NCI-H1105 treated with DMSO at 0.1 percent for 48 hours (cell line): ENCODE measurements around the gene PEG3.

Source experiments
- DNase-seq: peaks from one replicate; lab custom pipeline; 2025; lab: John Stamatoyannopoulos, UW

The PEG3 gene

DNA sequence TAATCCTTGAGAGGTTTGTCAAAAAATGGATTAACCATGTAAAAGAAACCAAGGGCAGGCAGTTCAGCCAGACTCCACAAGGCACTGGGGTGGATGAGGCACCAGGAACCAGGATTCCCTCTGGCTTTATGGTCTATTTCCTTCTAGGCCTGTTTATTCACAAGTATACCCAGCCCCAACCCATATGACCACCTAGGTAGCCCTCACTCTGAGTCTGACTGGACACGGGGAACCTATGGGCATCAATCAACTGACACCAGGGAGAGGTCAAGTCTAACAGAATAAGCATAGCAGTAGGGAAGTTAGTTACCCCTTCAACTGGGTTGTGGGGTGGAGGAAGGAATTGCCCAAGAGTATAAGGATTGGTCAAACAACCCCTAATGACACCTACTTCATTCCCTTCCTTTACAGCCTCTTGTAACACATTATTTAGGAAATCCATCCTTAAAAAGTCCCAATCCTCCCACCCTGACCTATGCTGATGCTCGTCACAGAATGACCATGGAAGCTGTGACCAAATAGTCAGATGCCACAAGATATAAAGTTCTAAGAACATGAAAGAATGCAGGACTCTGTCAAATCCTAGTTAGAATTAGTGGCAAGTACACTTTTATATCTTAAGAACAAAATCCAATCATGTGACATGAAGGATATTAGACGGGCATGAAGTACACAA, 31.7 kb downstream of the PEG3 start:
- DNase-seq: no peak

DNA sequence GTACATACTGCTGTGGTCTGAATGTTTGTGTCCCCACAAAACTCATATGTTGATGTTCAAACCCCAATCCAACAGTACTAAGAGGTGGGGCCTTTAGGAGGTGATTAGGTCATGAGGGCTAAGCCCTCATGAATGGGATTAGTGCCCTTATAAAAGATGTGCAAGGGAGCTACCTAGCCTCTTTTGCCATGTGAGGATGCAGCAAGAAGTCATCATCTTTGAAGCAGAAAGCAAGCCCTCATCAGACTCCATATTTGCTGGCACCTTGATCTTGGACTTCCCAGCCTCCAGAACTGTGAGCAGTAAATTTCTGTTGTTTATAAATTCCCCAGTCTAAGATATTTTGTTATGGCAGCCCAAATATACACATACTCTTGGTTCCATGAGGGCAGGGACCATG, 33.9 kb downstream of the PEG3 start:
- DNase-seq: no peak
